Stomach (tissue), 4 donors: ENCODE results near the gene SIX3.

ENCODE experiments used
- EP300 ChIP-seq: sonication (generic); formaldehyde crosslinking; IDR thresholded peaks from one replicate; pipeline ENCODE4 v1.6.1; 2017; ENCODE audit warnings: antibody characterized with exemption
- POLR2A ChIP-seq, 4 donors: fragments of 450-650 bp; IDR thresholded peaks; one replicate each; pipeline ENCODE4 v1.6.1; 2016; ENCODE audit warnings: antibody characterized with exemption in 4 of 4, control low read depth in 2 of 4, mild to moderate bottlenecking in 1 of 4, moderate library complexity in 1 of 4
- POLR2AphosphoS5 ChIP-seq, 3 donors: sonication (generic); formaldehyde crosslinking; IDR thresholded peaks; one replicate each; pipeline ENCODE4 v1.6.1; 2016; ENCODE audit warnings: antibody characterized with exemption in 3 of 3
- TF ChIP-seq, protein P1 (sequence below), 7 experiments: fragments of 450-650 bp in 4 of 7; fragments of 200-600 bp in 3 of 7; sonication (generic) in 3 of 7; IDR thresholded peaks; one replicate each; pipeline ENCODE4 v1.5.1; 2016 to 2019; ENCODE audit warnings: antibody characterized with exemption in 7 of 7, control low read depth in 2 of 7, mild to moderate bottlenecking in 1 of 7

DNA sequence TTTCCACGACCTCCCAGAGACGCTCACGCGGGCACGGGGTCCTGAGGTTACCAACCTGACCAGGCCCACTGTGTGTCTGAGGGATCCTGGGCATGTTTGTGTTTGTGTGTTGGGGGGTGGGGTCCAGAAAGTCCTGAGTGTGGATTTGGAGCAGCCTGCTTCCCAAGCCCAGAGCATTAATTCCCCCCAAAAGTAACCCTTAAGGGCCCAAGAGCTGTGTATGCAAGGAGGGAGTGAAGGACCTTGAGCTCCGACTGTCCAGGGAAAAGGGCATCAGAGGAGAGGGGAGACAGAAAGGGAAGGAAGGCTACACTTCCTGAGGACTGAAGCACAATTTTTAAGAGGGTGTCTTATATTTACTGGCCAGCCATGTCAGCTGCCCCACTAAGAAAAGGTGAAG, 5.2 kb upstream of the SIX3 start:
- TF ChIP-seq, protein P1, sequence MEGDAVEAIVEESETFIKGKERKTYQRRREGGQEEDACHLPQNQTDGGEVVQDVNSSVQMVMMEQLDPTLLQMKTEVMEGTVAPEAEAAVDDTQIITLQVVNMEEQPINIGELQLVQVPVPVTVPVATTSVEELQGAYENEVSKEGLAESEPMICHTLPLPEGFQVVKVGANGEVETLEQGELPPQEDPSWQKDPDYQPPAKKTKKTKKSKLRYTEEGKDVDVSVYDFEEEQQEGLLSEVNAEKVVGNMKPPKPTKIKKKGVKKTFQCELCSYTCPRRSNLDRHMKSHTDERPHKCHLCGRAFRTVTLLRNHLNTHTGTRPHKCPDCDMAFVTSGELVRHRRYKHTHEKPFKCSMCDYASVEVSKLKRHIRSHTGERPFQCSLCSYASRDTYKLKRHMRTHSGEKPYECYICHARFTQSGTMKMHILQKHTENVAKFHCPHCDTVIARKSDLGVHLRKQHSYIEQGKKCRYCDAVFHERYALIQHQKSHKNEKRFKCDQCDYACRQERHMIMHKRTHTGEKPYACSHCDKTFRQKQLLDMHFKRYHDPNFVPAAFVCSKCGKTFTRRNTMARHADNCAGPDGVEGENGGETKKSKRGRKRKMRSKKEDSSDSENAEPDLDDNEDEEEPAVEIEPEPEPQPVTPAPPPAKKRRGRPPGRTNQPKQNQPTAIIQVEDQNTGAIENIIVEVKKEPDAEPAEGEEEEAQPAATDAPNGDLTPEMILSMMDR (IDR thresholded peaks at IDR 0.05), result no peak
- no peak for TF ChIP-seq EP300
- no peak for TF ChIP-seq POLR2A (IDR thresholded peaks at IDR 0.05)
- TF ChIP-seq POLR2AphosphoS5 (IDR thresholded peaks at IDR 0.05), result no peak
